ENCODE data around the gene TEX11. TPM values are rescaled to one million over a fixed set of nuclear protein-coding genes. Genes with fewer than 3 reads are reported as not detected.
A peak's percentile ranks its signal among the peaks of the same experiment; 100 is the strongest.

Gene TEX11
- total RNA-seq, 1 donor from 2014 or later = not detected

GRCh38 chrX:70488856-70489255, 419.7 kb downstream of the TEX11 start:
- TF ChIP-seq CTCF (IDR thresholded peaks at IDR 0.05; ENCODE audit: insufficient read depth, low read length, severe bottlenecking) = no peak
- no peak overlapping the region for H3K4me3 ChIP-seq (ENCODE audit: low read depth, low read length)
- FAIRE-seq (no peak), DNase-seq (ENCODE audit: low read depth) (no peak)
- H3K36me3 ChIP-seq (ENCODE audit: control insufficient read depth, insufficient read depth, low read length) = peaks cover 1% of the 10 kb centered on the region
- H3K27me3 ChIP-seq (ENCODE audit: control insufficient read depth, insufficient read depth, low read length) = no peaks in the 10 kb centered on the region

GRCh38 chrX:70485466-70485865, 423.0 kb downstream of the TEX11 start:
- H3K27me3 ChIP-seq (ENCODE audit: control insufficient read depth, insufficient read depth, low read length) = no peaks in the 10 kb centered on the region
- no peaks in the 10 kb centered on the region for H3K36me3 ChIP-seq (ENCODE audit: control insufficient read depth, insufficient read depth, low read length)
- FAIRE-seq = peak; percentile 13
- DNase-seq (ENCODE audit: low read depth) = peak; percentile 33
- TF ChIP-seq CTCF (IDR thresholded peaks at IDR 0.05; ENCODE audit: insufficient read depth, low read length, severe bottlenecking) = no peak
- no peak overlapping the region for H3K4me3 ChIP-seq (ENCODE audit: low read depth, low read length)

- no peak for TF ChIP-seq CTCF (IDR thresholded peaks at IDR 0.05; ENCODE audit: insufficient read depth, low read length, severe bottlenecking)
- H3K27me3 ChIP-seq (ENCODE audit: control insufficient read depth, insufficient read depth, low read length) = no peaks in the 10 kb centered on the region
- no peak overlapping the region for H3K4me3 ChIP-seq (ENCODE audit: low read depth, low read length)
- FAIRE-seq (no peak), DNase-seq (ENCODE audit: low read depth) (no peak)
- H3K36me3 ChIP-seq (ENCODE audit: control insufficient read depth, insufficient read depth, low read length) = no peaks in the 10 kb centered on the region
Observed at GRCh38 chrX:70482300-70482699, 426.2 kb downstream of the TEX11 start.

GRCh38 chrX:70481471-70482270, 426.8 kb downstream of the TEX11 start:
- Histone ChIP-seq H3K4me3 (ENCODE audit: low read depth, low read length) (no peak overlapping the region), H3K27me3 (ENCODE audit: control insufficient read depth, insufficient read depth, low read length) (no peaks in the 10 kb centered on the region), H3K36me3 (ENCODE audit: control insufficient read depth, insufficient read depth, low read length) (no peaks in the 10 kb centered on the region)
- no peak for FAIRE-seq
- no peak for TF ChIP-seq CTCF (IDR thresholded peaks at IDR 0.05; ENCODE audit: insufficient read depth, low read length, severe bottlenecking)
- peak; percentile 46 for DNase-seq (ENCODE audit: low read depth)

- TF ChIP-seq CTCF (IDR thresholded peaks at IDR 0.05; ENCODE audit: insufficient read depth, low read length, severe bottlenecking) = no peak
- Histone ChIP-seq H3K4me3 (ENCODE audit: low read depth, low read length) (no peak overlapping the region), H3K27me3 (ENCODE audit: control insufficient read depth, insufficient read depth, low read length) (no peaks in the 10 kb centered on the region), H3K36me3 (ENCODE audit: control insufficient read depth, insufficient read depth, low read length) (no peaks in the 10 kb centered on the region)
- no peak for FAIRE-seq
- DNase-seq (ENCODE audit: low read depth) = no peak
Observed at GRCh38 chrX:70480660-70481018, 427.9 kb downstream of the TEX11 start.

Measured in bronchial epithelial cell (primary cell).